Measurements from ENCODE around the gene KPNA6. TPM values are rescaled to one million over a fixed set of nuclear protein-coding genes. Genes with fewer than 3 reads are reported as not detected.
"Not testable (repeated sequence)": the region's sequence is repeated elsewhere in the genome, so short reads cannot be mapped to it uniquely, and the experiment has no call there.

The KPNA6 gene
- total RNA-seq, 1 donor = 17.2 TPM

DNA sequence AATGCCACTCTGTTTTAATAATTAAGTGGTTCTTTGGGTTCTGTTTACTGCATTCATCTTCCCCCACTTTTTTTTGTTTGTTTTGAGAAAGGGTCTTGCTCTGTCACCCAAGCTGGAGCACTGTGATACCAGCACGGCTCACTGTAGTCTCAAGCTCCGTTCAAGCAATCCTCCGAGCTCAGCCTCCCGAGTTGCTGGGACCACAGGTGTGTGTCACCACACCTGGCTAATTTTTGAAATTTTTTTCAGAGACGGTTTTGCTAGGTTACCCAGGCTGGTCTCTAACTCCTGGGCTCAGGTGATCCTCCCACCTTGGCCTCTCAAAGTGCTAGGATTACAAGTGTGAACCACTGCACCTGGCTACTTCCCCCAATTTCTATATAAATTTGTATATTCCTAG is 29.3 kb downstream of the KPNA6 start:
- DNase-seq (ENCODE audit: low read depth in 2 of 3, low spot score in 2 of 3) = no peak

DNA sequence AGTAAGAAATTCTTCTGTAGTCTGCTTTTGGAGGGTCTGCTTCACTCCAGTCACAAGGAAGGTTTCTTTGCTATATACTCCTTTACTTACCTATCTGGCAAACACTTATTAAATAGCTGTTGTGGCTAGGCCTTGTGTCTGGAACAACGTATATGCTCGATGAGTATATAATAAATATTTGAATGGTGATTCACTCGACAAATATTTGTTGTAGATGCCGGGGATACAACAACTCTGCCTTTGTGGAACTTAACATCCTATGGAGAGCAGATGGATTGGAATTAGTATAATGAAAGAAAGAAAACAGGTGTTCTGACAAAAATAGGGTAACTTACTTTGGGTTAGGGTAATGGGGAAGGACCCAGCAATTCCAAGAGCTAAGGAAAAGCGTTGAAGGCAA is 31.1 kb downstream of the KPNA6 start:
- DNase-seq (ENCODE audit: low read depth in 2 of 3, low spot score in 2 of 3) = no peak

DNA sequence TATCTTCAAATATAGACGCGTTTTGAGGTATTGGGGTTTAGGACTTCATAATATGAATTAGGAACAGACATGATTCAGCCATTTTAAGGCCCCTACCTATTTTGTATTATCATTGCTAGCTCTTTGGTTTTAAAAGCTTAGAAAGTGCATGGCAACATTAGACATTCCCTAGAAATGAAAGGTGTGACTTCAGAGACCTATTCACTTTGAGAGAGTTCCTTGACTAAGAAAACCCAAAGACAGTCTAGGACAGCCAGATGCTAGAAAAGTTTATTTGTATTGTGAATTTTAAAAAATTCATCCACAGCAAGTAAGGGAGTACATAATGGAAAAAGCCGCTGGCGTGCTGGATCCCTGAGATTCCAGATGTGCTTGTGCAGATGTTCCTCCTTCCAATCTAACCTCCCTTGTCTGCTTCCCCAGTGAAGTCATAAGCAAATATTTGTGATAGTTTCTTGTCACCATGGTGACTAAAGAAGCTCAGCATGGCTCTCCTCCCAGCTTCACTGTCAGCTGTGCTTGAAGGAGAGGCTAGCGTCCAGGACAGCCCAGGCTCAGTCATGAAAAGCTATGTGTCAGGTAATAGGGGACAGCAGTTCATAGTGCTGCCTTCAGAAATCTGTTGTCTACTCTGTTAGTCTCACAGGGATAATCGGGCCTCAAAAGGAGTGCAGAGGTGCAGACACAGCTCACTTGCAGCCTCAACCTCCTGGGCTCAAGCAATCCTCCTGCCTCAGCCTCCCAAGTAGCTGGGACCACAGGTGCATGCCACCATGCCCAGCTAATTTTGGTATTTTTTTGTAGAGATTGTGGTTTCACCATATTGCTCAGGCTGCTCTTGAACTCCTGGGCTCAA is 34.8 kb downstream of the KPNA6 start:
- DNase-seq (ENCODE audit: low read depth in 2 of 3, low spot score in 2 of 3) = peak in 2 of 3 donors; percentile 18 to 30

DNA sequence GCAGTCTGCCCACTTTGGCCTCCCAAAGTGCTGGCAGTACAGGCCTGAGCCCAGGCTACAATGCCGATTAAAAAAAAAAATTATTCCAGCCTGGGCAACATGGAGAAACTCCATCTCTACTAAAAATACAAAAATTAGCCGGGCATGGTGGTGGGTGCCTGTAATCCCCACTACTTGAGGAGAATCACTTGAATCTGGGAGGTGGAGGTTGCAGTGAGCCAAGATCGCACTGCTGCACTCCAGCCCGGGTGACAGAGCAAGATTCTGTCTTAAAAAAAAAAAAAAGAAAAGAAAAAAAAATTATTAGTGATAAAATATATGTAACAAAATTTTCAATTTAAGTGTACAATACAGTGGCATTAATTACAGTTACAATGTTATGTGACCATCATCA is 35.4 kb downstream of the KPNA6 start:
- DNase-seq (ENCODE audit: low read depth in 2 of 3, low spot score in 2 of 3) = not testable (repeated sequence)

DNA sequence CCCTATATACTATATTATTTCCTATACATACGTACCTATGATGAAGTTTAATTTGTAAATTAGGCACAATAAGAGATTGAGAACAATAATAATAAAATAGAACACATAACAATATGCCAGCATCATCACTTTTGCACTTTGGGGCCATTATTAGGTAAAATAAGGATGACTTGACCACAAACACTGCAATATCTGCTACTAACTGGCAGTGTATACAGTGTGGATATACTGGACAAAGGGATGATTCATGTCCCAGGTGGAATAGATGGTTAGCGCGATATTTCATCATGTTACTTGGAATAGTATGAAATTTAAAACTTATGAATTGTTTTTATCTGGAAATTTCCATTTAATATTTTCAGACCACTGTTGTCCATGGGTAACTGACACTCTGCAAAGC is 36.2 kb downstream of the KPNA6 start:
- no peak for DNase-seq (ENCODE audit: low read depth in 2 of 3, low spot score in 2 of 3)

DNA sequence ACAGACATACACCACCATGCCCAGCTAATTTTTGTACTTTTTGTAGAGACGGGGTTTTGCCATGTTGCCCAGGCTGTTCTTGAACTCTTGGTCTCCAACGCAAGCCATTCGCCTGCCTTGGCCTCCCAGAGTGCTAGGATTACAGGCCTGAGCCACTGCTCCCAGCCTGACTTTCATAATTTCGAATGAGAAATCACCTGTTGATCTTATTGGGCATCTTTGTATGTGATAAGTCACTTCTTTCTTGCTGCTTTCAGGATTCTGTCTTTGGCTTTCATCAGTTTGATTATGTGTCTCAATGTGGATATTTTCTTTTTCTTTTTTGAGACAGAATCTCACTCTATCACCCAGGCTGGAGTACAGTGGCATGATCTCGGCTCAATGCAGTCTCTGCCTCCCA is 39.9 kb downstream of the KPNA6 start:
- not testable (repeated sequence) for DNase-seq (ENCODE audit: low read depth in 2 of 3, low spot score in 2 of 3)

DNA sequence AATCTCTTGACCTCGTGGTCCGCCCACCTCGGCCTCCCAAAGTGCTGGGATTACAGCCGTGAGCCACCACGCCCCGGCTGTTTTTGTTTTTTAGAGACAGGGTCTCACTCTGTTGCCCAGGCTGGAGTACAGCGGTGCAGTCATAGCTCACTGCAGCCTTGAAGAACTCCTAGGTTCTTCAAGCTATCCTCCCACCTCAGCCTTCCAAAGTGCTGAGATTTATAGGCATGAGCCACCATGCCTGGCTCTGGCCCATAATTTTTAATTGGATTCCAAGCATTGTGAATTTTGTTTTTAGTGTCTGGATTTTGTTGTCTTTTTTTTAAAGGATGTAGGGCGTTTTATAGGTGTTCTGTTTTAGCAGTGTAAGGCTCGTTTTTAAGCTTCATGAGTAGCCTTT is 43.0 kb downstream of the KPNA6 start:
- no peak for DNase-seq (ENCODE audit: low read depth in 2 of 3, low spot score in 2 of 3)

DNA sequence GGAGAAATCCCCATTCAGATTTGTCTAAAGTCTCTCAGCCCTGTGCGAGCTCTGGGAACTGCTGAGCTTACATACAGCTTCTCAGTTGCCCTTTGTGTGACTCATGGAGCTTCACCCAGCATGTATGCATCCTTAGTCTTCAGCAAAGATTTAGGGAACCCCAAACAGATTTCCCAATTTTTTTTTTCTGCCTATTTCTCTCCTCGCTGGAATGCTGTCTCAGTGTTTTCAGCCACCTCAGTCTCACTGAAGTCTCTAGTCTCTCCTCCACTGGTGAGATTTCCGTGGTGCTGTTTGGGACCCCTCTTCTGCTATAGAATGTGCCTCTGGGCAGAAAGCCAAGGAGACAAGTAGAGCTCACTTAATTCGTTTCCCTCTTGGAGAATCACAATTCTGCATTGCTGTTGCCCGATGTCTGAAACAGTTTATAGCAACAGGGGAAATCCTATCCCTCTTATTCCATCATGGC is 43.5 kb downstream of the KPNA6 start:
- DNase-seq (ENCODE audit: low read depth in 2 of 3, low spot score in 2 of 3) = no peak

DNA sequence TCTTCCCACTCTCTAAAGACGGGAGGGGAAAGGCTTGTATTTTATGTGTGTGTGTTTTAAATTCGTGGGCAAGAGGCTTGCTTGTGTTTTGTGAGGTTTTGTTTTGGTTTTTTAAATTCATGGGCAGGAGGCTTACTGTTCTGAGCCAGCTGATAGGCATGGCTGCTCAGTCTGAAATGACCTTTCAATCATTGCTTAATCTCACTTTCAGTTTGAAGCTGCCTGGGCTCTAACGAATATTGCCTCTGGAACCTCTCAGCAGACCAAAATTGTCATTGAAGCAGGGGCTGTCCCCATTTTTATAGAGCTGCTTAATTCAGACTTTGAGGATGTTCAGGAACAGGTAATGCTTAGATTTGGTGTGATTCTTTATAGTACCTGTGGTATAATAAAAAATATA is 51.3 kb downstream of the KPNA6 start:
- DNase-seq (ENCODE audit: low read depth in 2 of 3, low spot score in 2 of 3) = no peak

DNA sequence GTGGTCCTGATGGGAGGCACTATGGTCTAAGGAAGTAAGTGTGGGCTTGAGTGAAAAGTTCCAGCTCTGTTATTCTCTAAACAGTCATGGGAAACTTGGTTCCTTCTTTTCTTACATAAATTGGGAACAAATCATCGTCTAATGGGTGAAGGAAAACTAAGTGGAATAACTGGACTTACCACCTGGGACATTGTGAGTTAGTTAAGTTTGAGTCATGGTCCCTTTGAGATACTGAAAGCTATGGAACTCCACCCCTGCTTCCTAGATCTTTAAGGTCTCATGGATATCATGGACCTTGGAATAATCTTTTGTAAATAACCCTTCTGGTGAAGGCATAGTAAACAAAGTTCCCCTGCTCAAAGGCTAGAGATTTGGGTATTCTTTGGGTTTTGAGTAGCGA is 55.5 kb downstream of the KPNA6 start:
- DNase-seq (ENCODE audit: low read depth in 2 of 3, low spot score in 2 of 3) = no peak

DNA sequence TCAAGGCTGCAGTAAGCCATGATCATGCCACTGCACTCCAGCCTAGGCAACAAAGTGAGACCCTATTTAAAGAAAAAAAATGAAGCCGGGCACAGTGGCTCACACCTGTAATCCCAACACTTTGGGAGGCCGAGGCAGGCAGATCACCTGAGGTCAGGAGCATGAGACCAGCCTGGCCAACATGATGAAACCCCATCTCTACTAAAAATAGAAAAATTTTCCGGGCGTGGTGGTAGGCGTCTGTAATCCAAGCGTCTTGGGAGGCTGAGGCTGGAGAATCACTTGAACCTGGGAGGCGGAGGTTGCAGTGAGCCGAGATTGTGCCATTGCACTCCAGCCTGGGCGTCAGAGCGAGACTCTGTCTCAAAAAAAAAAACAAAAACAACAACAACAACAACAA is 57.8 kb downstream of the KPNA6 start:
- DNase-seq (ENCODE audit: low read depth in 2 of 3, low spot score in 2 of 3) = not testable (repeated sequence)

DNA sequence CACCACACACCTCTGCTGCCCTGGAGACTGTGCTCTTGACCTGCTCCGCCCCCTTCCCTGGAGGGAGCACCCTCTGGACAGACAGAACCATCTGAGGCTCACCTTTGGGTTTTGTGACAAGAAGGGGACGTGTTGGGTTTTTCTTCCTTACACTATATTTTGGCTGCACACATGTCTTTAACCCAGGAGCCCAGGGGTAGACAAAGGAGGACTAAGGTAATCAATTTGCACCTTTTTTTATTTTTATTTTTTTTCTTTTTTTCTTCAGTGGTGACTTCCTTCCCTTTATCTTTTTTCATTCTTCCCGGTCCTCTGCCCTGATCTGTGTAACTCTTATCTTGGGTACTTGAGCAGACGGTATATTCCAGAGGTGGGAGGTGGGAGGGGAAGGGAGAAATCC is 63.1 kb downstream of the KPNA6 start:
- no peak for DNase-seq (ENCODE audit: low read depth in 2 of 3, low spot score in 2 of 3)

DNA sequence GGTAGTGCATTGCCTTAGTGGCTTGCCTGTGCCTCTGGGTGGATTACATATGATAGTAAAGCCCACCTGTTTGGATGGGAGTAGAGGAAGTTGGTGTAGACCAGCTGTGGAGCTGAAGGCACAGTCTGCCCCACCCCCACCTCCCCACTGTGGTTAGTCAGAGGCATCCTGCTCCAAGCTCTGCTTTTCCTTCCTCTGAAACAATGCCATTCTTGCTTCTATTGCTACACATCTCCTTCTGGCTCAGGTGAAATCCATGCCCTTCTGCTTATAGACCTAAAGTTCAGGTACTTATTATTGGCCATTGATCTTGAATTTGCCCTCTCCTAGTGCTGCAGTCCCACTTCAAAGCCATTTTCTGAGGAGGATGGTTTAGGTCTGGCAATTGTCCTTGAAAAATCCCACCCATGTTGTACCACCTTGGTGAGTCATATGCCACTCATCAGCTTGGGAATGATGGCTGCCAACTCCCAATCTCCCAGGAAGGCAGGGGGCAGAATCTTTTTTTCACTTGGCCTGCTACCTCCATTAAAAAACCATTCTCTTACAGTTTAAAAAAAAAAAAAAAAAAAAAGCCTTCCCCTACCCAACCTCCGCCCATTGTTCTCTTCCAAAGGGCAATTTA is 64.9 kb downstream of the KPNA6 start:
- peak in 2 of 3 donors; percentile 26 to 55 for DNase-seq (ENCODE audit: low read depth in 2 of 3, low spot score in 2 of 3)

DNA sequence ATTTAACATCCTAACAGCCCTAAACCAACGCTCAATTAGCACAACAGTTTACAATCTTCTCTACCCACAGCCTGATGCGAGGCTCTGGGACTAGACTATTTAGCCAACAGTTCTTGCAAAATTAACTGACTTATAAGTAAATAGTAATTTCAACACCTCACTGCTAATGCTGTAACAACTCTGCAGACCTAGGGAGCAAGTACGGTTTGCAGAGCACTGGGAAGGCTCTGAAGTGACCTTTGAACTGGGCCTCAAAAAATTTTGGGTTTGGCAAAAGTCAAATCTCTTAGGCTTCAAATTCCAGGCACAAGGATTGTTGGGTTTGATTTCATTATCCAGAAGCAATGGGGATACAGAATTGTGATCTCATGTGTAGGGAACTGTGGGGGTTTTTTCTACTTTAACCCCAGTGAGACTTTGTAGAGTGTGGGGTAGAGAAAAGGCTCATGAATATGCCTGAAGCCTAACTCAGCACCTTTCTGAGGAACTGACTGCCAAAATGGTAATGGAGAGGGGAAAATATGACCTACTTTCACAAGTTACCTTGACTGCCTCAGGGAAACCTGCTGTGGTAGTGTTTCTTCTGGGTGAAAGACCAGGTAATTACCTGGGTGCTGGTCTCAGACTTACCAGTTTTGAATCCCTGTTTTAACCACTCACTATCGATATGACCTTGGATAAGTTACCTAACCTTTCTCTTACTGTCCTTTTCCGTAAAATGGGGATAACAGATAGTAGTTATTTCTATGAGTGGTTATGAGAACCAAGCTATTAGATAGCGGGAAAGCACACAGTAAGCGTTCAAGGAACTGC is 70.7 kb downstream of the KPNA6 start:
- no peak for DNase-seq (ENCODE audit: low read depth in 2 of 3, low spot score in 2 of 3)

DNA sequence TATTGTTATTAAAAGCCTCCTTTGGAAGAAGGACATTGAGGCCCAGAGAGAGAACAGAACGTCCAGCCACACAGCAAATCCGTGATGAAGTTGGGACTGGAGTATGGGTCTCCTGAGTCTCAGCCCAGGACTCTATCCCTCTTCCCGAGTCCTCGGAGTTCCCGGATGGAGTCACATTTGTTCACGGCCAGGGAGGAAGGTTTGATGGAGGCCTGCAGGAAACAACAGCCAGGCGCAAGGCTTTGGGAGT is 71.3 kb downstream of the KPNA6 start:
- no peak for DNase-seq (ENCODE audit: low read depth in 2 of 3, low spot score in 2 of 3)

DNA sequence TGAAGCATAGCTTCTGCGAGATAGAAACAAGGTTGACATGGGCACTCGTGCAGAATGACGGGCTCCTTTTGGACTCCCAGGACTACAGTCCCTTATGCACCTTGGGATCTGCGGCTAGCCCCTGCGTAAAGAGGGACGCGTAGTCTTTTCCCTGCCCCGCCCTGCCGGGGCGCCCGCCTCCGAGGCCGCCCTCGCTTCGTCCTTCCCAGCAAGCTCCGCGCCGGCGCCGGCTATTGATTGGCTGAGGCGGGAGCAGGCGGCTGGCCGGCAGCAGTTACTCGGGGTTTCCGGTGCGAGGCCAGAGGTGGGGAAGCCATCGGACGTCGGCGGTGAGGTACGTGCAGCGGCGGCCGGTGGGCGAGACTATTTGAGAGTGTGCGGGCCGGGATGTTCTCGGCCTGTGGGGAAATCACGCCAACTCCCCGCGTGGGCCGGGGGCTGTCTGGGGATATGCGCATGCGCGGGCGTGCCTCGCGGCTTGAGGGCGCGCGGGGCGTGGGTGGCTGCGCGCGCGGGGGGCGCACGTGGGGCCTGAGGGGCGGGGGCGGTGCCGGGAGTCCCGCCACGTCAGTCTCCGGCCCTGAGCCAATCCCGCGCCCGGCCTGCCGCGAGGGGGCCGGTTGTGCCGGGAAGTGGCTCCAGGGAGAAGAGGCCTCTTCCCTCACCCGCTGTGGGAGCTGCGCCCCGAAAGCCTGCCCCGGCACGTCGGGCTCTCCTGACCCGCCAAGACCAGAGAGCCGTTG is 71.8 kb downstream of the KPNA6 start, which contains the start of gene TXLNA:
TXLNA (plus strand) TSS at position 233 of the 743 bp plus-strand sequence. CDS start 671 bp downstream, outside the sequence.
- DNase-seq (ENCODE audit: low read depth in 2 of 3, low spot score in 2 of 3) = peak; percentile 80 to 86 (median 84)

DNA sequence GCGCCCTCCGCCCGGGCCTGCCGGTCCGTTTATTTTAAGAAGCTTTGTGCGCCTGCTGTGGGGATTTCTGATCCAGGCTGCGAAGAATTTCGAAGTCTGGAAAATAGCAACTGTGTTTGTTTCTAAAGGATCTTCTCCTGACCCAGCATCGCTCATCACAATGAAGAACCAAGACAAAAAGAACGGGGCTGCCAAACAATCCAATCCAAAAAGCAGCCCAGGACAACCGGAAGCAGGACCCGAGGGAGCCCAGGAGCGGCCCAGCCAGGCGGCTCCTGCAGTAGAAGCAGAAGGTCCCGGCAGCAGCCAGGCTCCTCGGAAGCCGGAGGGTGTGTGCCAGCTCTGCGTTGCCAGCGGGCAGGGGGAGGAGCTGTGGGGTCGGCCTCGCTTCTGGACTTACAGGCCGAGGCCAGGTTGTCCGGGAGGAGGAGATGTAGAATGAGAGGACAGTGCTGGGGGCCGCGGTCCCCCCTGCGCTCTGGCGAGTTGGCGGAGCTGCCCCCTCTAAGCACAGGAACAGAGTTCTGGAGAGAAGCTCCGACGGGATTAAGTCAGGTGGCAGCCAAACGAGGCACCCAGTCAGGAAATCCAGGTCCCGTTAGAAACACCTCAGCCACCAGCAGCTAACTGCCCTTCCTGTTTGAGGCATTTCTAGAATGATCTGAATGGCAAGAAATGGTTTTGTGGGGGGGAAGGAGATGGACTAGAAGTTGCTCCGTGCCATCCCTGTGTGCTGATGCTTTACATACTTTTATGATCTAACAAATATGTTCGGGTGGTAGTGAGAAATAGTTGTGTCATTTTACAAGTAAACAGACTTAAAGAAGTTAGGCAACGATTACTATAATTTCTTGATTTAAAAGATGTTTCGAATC is 72.6 kb downstream of the KPNA6 start:
- DNase-seq (ENCODE audit: low read depth in 2 of 3, low spot score in 2 of 3) = peak in 1 of 3 donors; percentile 24

DNA sequence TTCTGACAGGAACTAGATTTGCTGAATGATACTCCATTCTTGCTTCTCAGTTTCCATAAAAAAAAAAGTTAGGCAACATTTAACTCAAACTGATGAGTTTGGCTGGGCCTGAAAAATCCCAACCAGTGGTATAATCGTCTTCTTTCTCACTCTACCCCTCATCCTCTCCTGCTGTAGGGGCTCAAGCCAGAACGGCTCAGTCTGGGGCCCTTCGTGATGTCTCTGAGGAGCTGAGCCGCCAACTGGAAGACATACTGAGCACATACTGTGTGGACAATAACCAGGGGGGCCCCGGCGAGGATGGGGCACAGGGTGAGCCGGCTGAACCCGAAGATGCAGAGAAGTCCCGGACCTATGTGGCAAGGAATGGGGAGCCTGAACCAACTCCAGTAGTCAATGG is 73.2 kb downstream of the KPNA6 start:
- no peak for DNase-seq (ENCODE audit: low read depth in 2 of 3, low spot score in 2 of 3)

DNA sequence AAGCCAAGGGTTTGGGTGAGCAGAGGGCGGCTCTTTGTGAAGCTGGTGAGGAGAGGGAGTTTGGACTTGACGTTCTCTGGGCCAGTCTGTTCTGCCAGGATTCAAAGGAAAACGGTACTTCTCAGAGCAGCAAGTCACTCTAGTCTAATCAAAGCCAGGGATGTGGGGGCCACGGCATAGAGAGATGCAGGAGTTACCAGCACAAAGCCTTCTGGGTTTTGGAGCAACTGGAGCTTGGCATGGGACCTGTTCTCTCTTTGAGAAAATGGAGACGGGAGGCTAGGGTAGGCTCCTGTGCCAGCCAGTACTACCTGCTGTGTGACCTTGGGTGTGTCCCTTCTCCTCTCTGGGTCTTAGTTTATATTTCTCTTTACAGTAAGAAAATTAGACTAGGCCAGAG is 73.7 kb downstream of the KPNA6 start:
- DNase-seq (ENCODE audit: low read depth in 2 of 3, low spot score in 2 of 3) = no peak

DNA sequence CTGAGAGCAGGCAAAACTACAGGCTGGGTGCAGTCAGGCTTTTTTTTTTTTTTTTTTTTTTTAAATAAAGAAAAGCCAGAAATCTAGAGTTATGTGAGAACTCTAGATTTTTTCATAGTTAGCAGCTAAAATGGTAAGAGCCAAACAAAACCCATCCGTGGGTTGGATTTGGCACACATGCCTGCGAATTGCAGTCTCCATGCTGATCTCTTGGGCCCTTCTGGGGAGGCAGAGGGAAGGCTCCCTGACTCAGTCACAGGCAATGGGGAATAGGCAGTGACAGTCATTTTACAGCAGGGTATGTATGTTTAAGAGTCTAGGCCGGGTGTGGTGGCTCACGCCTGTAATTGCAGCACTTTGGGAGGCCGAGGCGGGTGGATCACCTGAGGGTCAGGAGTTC is 74.2 kb downstream of the KPNA6 start:
- no peak for DNase-seq (ENCODE audit: low read depth in 2 of 3, low spot score in 2 of 3)

All from hematopoietic multipotent progenitor cell (in vitro differentiated cells).